H1 (cell line): ENCODE results near the gene KIAA1755. TPM values are rescaled to one million over a fixed set of nuclear protein-coding genes. Genes with fewer than 3 reads are reported as not detected.

Experiments used
- BCL11A ChIP-seq, 2 experiments: IDR thresholded peaks; one replicate each; pipeline ENCODE4 v1.6.1; 2011; ENCODE audit warnings: low read depth in 2 of 2, low read length in 2 of 2, mild to moderate bottlenecking in 2 of 2
- CHD2 ChIP-seq: IDR thresholded peaks from 2 replicates; pipeline ENCODE4 v1.6.1; 2012; ENCODE audit warnings: low read length, improper control_type of control experiment
- CTBP2 ChIP-seq: IDR thresholded peaks from 2 replicates; pipeline ENCODE4 v1.7.0; 2011; ENCODE audit warnings: borderline replicate concordance, mild to moderate bottlenecking, moderate library complexity, mixed read lengths, low read length; ENCODE audit not compliant: insufficient read depth, insufficient read length
- EGR1 ChIP-seq: IDR thresholded peaks from 2 replicates; pipeline ENCODE4 v1.6.1; 2011; ENCODE audit warnings: low read depth, low read length, borderline replicate concordance
- EP300 ChIP-seq, 2 experiments: IDR thresholded peaks; 1 replicate in 1 of 2; 2 replicates in 1 of 2; pipeline ENCODE4 v1.6.1; 2011 to 2012; ENCODE audit warnings: low read depth in 2 of 2, low read length in 2 of 2, mild to moderate bottlenecking in 2 of 2, borderline replicate concordance in 1 of 2, inconsistent platforms in 1 of 2, moderate library complexity in 1 of 2
- GTF2F1 ChIP-seq: IDR thresholded peaks from 2 replicates; pipeline ENCODE4 v1.6.1; 2012; ENCODE audit warnings: low read depth, low read length, improper control_type of control experiment, borderline replicate concordance
- KDM5A ChIP-seq: fragments of 200-600 bp; IDR thresholded peaks from 2 replicates; pipeline ENCODE4 v1.7.1; 2012; ENCODE audit warnings: mild to moderate bottlenecking, low read length, inconsistent platforms, mixed read lengths
- RXRA ChIP-seq: IDR thresholded peaks from 2 replicates; pipeline ENCODE4 v1.6.1; 2011; ENCODE audit warnings: low read depth, mild to moderate bottlenecking, low read length, moderate library complexity; ENCODE audit not compliant: insufficient read depth
- SIRT6 ChIP-seq: IDR thresholded peaks from one replicate; pipeline ENCODE4 v1.7.1; 2012; ENCODE audit warnings: low read length, inconsistent platforms
- polyA plus RNA-seq, 7 experiments: library from polyadenylated mRNA; depleted of rRNA in 3 of 7; stranded (reverse) in 5 of 7; unstranded in 2 of 7; fragments of >200 nt in 5 of 7; fragments of 200-250 nt in 2 of 7; gene quantifications; 1 replicate in 5 of 7; 2 replicates in 1 of 7; 4 replicates in 1 of 7; pipeline versions ENCODE4 v1.2.1 to v1.2.3, GENCODE V29; 2011 to 2013; ENCODE audit warnings: missing spikeins in 2 of 7, mixed read lengths in 2 of 7
- total RNA-seq: library from RNA; stranded (reverse); fragmentation: NEBNext Ultra II Directional; extraction: Animal tissue kit (Norgen Biotek cat#: 25700); gene quantifications from 2 replicates; pipeline ENCODE4 v1.2.1, GENCODE V29; 2021
- TF ChIP-seq, protein P1 (sequence below): fragments of 300-600 bp; sonication (generic); IDR thresholded peaks from 2 replicates; pipeline ENCODE4 v1.7.1; 2012; ENCODE audit warnings: low read length, moderate library complexity, mild to moderate bottlenecking, inconsistent platforms; ENCODE audit not compliant: insufficient replicate concordance

KIAA1755 gene
- total and polyA plus RNA-seq, 2 of the 8 experiments (the other 6 are each of a cell fraction or from before 2014, with no cell fraction given): 0.23 TPM; not detected in 1

DNA sequence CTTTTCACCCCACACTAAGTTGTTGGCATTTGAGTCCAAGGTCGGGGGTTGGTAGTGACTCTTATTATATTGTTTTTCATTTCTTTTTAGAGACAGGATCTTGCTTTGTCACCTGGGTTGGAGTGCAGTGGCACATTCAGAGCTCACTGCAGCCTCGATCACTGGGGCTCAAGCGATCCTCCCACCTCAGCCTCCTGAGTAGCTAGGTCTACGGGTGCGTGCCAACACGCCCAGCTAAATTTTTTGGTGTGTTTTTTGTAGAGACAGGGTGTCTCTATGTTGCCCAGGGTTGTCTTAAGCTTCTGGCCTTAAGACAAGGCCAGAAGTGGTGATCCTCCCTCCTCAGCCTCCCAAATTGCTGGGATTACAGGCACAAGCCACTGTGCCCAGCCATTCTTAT, 70.4 kb downstream of the KIAA1755 start (continued):
- TF ChIP-seq, protein P1, sequence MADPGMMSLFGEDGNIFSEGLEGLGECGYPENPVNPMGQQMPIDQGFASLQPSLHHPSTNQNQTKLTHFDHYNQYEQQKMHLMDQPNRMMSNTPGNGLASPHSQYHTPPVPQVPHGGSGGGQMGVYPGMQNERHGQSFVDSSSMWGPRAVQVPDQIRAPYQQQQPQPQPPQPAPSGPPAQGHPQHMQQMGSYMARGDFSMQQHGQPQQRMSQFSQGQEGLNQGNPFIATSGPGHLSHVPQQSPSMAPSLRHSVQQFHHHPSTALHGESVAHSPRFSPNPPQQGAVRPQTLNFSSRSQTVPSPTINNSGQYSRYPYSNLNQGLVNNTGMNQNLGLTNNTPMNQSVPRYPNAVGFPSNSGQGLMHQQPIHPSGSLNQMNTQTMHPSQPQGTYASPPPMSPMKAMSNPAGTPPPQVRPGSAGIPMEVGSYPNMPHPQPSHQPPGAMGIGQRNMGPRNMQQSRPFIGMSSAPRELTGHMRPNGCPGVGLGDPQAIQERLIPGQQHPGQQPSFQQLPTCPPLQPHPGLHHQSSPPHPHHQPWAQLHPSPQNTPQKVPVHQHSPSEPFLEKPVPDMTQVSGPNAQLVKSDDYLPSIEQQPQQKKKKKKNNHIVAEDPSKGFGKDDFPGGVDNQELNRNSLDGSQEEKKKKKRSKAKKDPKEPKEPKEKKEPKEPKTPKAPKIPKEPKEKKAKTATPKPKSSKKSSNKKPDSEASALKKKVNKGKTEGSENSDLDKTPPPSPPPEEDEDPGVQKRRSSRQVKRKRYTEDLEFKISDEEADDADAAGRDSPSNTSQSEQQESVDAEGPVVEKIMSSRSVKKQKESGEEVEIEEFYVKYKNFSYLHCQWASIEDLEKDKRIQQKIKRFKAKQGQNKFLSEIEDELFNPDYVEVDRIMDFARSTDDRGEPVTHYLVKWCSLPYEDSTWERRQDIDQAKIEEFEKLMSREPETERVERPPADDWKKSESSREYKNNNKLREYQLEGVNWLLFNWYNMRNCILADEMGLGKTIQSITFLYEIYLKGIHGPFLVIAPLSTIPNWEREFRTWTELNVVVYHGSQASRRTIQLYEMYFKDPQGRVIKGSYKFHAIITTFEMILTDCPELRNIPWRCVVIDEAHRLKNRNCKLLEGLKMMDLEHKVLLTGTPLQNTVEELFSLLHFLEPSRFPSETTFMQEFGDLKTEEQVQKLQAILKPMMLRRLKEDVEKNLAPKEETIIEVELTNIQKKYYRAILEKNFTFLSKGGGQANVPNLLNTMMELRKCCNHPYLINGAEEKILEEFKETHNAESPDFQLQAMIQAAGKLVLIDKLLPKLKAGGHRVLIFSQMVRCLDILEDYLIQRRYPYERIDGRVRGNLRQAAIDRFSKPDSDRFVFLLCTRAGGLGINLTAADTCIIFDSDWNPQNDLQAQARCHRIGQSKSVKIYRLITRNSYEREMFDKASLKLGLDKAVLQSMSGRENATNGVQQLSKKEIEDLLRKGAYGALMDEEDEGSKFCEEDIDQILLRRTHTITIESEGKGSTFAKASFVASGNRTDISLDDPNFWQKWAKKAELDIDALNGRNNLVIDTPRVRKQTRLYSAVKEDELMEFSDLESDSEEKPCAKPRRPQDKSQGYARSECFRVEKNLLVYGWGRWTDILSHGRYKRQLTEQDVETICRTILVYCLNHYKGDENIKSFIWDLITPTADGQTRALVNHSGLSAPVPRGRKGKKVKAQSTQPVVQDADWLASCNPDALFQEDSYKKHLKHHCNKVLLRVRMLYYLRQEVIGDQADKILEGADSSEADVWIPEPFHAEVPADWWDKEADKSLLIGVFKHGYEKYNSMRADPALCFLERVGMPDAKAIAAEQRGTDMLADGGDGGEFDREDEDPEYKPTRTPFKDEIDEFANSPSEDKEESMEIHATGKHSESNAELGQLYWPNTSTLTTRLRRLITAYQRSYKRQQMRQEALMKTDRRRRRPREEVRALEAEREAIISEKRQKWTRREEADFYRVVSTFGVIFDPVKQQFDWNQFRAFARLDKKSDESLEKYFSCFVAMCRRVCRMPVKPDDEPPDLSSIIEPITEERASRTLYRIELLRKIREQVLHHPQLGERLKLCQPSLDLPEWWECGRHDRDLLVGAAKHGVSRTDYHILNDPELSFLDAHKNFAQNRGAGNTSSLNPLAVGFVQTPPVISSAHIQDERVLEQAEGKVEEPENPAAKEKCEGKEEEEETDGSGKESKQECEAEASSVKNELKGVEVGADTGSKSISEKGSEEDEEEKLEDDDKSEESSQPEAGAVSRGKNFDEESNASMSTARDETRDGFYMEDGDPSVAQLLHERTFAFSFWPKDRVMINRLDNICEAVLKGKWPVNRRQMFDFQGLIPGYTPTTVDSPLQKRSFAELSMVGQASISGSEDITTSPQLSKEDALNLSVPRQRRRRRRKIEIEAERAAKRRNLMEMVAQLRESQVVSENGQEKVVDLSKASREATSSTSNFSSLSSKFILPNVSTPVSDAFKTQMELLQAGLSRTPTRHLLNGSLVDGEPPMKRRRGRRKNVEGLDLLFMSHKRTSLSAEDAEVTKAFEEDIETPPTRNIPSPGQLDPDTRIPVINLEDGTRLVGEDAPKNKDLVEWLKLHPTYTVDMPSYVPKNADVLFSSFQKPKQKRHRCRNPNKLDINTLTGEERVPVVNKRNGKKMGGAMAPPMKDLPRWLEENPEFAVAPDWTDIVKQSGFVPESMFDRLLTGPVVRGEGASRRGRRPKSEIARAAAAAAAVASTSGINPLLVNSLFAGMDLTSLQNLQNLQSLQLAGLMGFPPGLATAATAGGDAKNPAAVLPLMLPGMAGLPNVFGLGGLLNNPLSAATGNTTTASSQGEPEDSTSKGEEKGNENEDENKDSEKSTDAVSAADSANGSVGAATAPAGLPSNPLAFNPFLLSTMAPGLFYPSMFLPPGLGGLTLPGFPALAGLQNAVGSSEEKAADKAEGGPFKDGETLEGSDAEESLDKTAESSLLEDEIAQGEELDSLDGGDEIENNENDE: no peak
- TF ChIP-seq BCL11A (IDR thresholded peaks at IDR 0.05; ENCODE audit: low read depth in 2 of 2, low read length in 2 of 2) (no peak), GTF2F1 (no peak), CHD2 (no peak), RXRA (no peak), SIRT6 (no peak), KDM5A (no peak), CTBP2 (no peak), EP300 (IDR thresholded peaks at IDR 0.05; ENCODE audit: borderline replicate concordance in 1 of 2, low read depth in 2 of 2, low read length in 2 of 2) (no peak), EGR1 (no peak)
